Prostate gland (tissue), 2 donors: Measurements from ENCODE around the gene TRIP13.

Experiments
- POLR2A ChIP-seq: fragments of 450-650 bp; IDR thresholded peaks from one replicate; pipeline ENCODE4 v1.6.1; 2016; ENCODE audit warnings: antibody characterized with exemption, mild to moderate bottlenecking
- POLR2AphosphoS5 ChIP-seq: sonication (generic); formaldehyde crosslinking; IDR thresholded peaks from one replicate; pipeline ENCODE4 v1.6.1; 2017; ENCODE audit warnings: antibody characterized with exemption
- TF ChIP-seq, protein P1 (sequence below), 4 experiments: fragments of 200-600 bp in 2 of 4; fragments of 450-650 bp in 2 of 4; sonication (generic) in 2 of 4; IDR thresholded peaks; 1 replicate in 3 of 4; 2 replicates in 1 of 4; pipeline ENCODE4 v1.5.1; 2016 to 2019; ENCODE audit warnings: antibody characterized with exemption in 4 of 4, mild to moderate bottlenecking in 2 of 4, moderate library complexity in 2 of 4

DNA sequence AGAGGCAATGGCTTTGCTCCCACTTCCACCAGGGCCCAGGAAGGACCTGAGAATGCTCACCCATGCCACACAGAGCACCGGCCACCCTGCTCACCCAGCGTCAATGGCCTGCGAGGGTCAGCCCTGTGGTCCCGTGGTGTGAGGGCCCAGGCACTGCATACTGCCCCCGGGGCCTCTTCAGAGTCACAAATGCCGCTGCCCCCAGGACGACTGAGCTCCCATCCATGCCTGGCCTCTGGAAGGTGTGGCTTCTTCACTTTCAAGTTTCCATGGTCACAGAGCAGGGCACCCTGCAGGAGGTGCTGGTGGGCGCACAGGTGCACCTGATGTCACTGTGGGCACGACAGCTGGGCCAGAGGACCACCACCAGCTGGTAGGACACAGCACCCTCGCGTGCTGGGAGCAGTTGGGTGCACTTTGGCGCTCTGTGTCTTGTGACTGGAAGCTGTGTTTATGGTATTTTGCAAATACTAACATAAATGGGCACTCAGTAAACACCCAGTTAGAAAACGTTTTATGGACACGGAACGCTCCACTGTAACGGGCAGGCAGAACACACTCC, 29.4 kb upstream of the TRIP13 start:
- TF ChIP-seq, protein P1, sequence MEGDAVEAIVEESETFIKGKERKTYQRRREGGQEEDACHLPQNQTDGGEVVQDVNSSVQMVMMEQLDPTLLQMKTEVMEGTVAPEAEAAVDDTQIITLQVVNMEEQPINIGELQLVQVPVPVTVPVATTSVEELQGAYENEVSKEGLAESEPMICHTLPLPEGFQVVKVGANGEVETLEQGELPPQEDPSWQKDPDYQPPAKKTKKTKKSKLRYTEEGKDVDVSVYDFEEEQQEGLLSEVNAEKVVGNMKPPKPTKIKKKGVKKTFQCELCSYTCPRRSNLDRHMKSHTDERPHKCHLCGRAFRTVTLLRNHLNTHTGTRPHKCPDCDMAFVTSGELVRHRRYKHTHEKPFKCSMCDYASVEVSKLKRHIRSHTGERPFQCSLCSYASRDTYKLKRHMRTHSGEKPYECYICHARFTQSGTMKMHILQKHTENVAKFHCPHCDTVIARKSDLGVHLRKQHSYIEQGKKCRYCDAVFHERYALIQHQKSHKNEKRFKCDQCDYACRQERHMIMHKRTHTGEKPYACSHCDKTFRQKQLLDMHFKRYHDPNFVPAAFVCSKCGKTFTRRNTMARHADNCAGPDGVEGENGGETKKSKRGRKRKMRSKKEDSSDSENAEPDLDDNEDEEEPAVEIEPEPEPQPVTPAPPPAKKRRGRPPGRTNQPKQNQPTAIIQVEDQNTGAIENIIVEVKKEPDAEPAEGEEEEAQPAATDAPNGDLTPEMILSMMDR (IDR thresholded peaks at IDR 0.05) = no peak
- TF ChIP-seq POLR2A (no peak), POLR2AphosphoS5 (no peak)
